Activated B cell treated with CpG ODN at 0.5 μM for 24 hours (primary cell): Measurements from ENCODE around the gene METRNL. TPM values are rescaled to one million over a fixed set of nuclear protein-coding genes. Genes with fewer than 3 reads are reported as not detected.

Source experiments
- ATAC-seq: fragments of 200-7000 bp; cut with Tn5 transposase; one replicate; pipeline ENCODE4 v1.10.0; 2021; ENCODE audit warnings: low read depth, mild to moderate bottlenecking, moderate library complexity
- CTCF ChIA-PET: fragments of 350-600 bp; sonication (Branson Sonifier 250); formaldehyde crosslinking; loops from one replicate; lab custom pipeline; 2021; ENCODE audit warnings: antibody characterized with exemption; lab: Charles Lee
- POLR2A ChIA-PET: fragments of 350-600 bp; sonication (Branson Sonifier 250); formaldehyde crosslinking; loops from one replicate; lab custom pipeline; 2021; ENCODE audit warnings: antibody characterized with exemption; lab: Charles Lee
- DNase-seq: peaks from one replicate; pipeline ENCODE4 v3.0.0; 2022
- H3K27ac Mint-ChIP-seq: one replicate; pipeline ENCODE4 v1.8.0; 2020; ENCODE audit warnings: mixed read lengths
- H3K27me3 Mint-ChIP-seq: one replicate; pipeline ENCODE4 v1.8.0; 2021; ENCODE audit warnings: mixed read lengths
- H3K36me3 Mint-ChIP-seq: one replicate; pipeline ENCODE4 v1.8.0; 2021; ENCODE audit warnings: low read depth, mixed read lengths
- H3K4me1 Mint-ChIP-seq: one replicate; pipeline ENCODE4 v1.8.0; 2021; ENCODE audit warnings: mixed read lengths
- H3K4me3 Mint-ChIP-seq: one replicate; pipeline ENCODE4 v1.8.0; 2020; ENCODE audit warnings: mild to moderate bottlenecking, mixed read lengths
- H3K9me3 Mint-ChIP-seq: one replicate; pipeline ENCODE4 v1.8.0; 2020; ENCODE audit warnings: mixed read lengths
- CTCF ChIP-seq: fragments of 200-600 bp; IDR thresholded peaks from one replicate; pipeline ENCODE4 v1.8.0; 2022; ENCODE audit warnings: antibody characterized with exemption, mild to moderate bottlenecking
- intact Hi-C: fragments of 100-400 bp; cut with micrococcal nuclease; formaldehyde crosslinking; loops from one replicate; pipeline ENCODE4 v1.15.1; 2024
- total RNA-seq: library from RNA; stranded (reverse); gene quantifications from 2 replicates; pipeline ENCODE4 v1.2.3, GENCODE V29; 2022

METRNL gene
- total RNA-seq, 1 donor from 2014 or later = 10.7 TPM

GRCh38 chr17:83115202-83115651 lies 35.8 kb downstream of the METRNL start:
- ChIA-PET CTCF (no interaction called here), POLR2A (no interaction called here)
- Mint-ChIP-seq H3K4me3 (no peak overlapping the region), H3K27me3 (peaks cover 10% of the 10 kb centered on the region), H3K27ac (no peak overlapping the region), H3K36me3 (no peaks in the 10 kb centered on the region), H3K4me1 (peaks cover 25% of the 10 kb centered on the region), H3K9me3 (no peaks in the 10 kb centered on the region)
- ATAC-seq = no peak
- no peak for DNase-seq
- intact Hi-C loops = no loop called here
- no peak for TF ChIP-seq CTCF

DNA sequence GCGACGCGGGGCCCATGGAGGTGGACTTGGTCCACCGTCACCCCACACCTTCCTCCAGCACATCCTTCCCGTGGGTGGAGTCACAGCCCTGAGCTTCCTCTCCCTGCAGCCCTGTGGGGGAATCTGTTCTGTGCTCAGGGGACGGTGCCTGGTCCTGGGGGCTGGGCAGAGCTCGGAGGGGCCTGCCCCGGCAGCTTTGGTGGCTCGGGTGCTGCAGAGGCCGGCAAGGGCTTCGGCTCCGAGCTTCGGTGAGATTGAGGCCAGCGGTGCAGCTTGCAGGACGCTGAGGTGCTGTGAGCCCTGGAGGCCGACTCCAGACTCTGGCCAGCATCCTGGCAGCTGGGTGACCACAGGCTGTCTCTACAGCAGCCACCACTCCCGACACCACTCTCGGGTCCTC lies 36.4 kb downstream of the METRNL start:
- no peak overlapping the region for H3K4me3 Mint-ChIP-seq

GRCh38 chr17:83116311-83116771 lies 36.9 kb downstream of the METRNL start:
- TF ChIP-seq CTCF = no peak
- DNase-seq = no peak
- peaks cover 5% of the 10 kb centered on the region for H3K27me3 Mint-ChIP-seq
- H3K9me3 Mint-ChIP-seq = no peaks in the 10 kb centered on the region
- H3K36me3 Mint-ChIP-seq = no peaks in the 10 kb centered on the region
- POLR2A ChIA-PET = no interaction called here
- no peak for ATAC-seq
- peaks cover 30% of the 10 kb centered on the region for H3K4me1 Mint-ChIP-seq
- CTCF ChIA-PET = no interaction called here
- H3K4me3 Mint-ChIP-seq = no peak overlapping the region
- H3K27ac Mint-ChIP-seq = no peak overlapping the region
- intact Hi-C loops = no loop called here

More for the DNA sequence above, 36.4 kb downstream of the METRNL start:
- Mint-ChIP-seq H3K27ac (no peak overlapping the region), H3K27me3 (peaks cover 5% of the 10 kb centered on the region), H3K9me3 (no peaks in the 10 kb centered on the region), H3K4me1 (peaks cover 30% of the 10 kb centered on the region), H3K36me3 (no peaks in the 10 kb centered on the region)
- CTCF ChIA-PET = no interaction called here
- no peak for TF ChIP-seq CTCF
- ATAC-seq (no peak), DNase-seq (no peak)
- POLR2A ChIA-PET = no interaction called here
- intact Hi-C loops = no loop called here

DNA sequence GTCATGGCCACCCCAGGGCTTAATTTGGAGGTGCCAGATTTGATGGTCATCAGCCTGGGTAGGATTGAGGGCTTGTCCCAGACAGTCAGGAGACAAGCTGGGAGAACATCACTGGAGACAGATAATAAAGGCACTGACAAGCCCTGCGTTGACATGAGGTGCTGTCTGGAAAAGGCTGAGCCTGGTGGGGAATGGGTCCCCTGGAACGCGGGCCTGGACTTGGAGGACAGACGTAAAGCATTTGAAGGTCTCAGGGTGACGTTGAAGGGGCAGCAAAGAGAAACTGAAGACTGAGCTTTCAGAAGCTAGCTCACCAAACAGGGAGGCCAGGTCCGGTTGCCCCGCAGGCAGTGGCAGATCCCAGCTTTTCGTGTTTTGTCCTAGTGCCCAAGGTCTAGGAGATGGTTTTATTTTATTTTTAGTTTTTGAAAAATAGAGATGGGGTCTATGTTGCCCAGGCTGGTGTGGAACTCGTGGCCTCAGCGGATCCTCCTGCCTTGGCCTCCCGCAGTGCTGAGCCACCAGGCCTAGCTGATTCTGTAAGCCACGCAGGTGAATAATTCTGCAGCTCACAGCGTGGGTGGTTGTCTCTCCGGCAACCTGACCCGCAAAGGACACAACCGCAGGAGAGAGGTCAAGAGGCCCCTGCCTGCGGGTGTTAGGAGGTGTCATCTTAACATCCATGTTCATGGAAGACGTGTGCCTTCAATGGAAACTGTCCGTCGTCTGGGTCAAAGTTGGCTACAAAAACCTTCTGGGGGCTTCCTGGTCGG lies 37.6 kb downstream of the METRNL start:
- Mint-ChIP-seq H3K9me3 (no peaks in the 10 kb centered on the region), H3K4me1 (peaks cover 34% of the 10 kb centered on the region), H3K4me3 (no peak overlapping the region), H3K27me3 (peaks cover 5% of the 10 kb centered on the region), H3K27ac (no peak overlapping the region), H3K36me3 (no peaks in the 10 kb centered on the region)
- no peak for TF ChIP-seq CTCF
- DNase-seq (no peak), ATAC-seq (no peak)
- ChIA-PET CTCF (no interaction called here), POLR2A (no interaction called here)
- intact Hi-C loops = no loop called here

GRCh38 chr17:83117583-83117982 lies 38.2 kb downstream of the METRNL start:
- H3K36me3 Mint-ChIP-seq = no peaks in the 10 kb centered on the region
- ATAC-seq (no peak), DNase-seq (no peak)
- ChIA-PET POLR2A (no interaction called here), CTCF (no interaction called here)
- H3K27me3 Mint-ChIP-seq = peaks cover 3% of the 10 kb centered on the region
- no peaks in the 10 kb centered on the region for H3K9me3 Mint-ChIP-seq
- peaks cover 34% of the 10 kb centered on the region for H3K4me1 Mint-ChIP-seq
- no peak overlapping the region for H3K4me3 Mint-ChIP-seq
- H3K27ac Mint-ChIP-seq = no peak overlapping the region
- intact Hi-C loops = no loop called here
- TF ChIP-seq CTCF = no peak
